ENCODE results near the gene CACNA2D3. TPM values are rescaled to one million over a fixed set of nuclear protein-coding genes. Genes with fewer than 3 reads are reported as not detected.

CACNA2D3 gene
- total and polyA plus RNA-seq, 2 experiments from 2014 or later: 0.30 to 0.43 TPM

GRCh38 chr3:54243960-54244682, 121.8 kb downstream of the CACNA2D3 start:
- no peaks in the 10 kb centered on the region for H3K4me1 ChIP-seq (ENCODE audit: insufficient read depth)
- H3K4me3 ChIP-seq: no peak overlapping the region
- no peaks in the 10 kb centered on the region for H3K79me2 ChIP-seq (ENCODE audit: insufficient read depth)
- in situ Hi-C loops (cut with MboI): no loop called here
- no peak overlapping the region for H3K27ac ChIP-seq
- H4K20me1 ChIP-seq (ENCODE audit: insufficient read depth): no peaks in the 10 kb centered on the region
- no peaks in the 10 kb centered on the region for H3F3A ChIP-seq (ENCODE audit: insufficient read depth)
- H3K27me3 ChIP-seq (replicated peaks; ENCODE audit: insufficient read depth): no peaks in the 10 kb centered on the region
- no peak overlapping the region; the same call in 1 of the 2 replicates for H2AFZ ChIP-seq
- H3K9me2 ChIP-seq (ENCODE audit: insufficient read depth): no peaks in the 10 kb centered on the region
- H3K4me2 ChIP-seq (ENCODE audit: unreplicated experiment): no peak overlapping the region
- WGBS, 2 experiments (ENCODE audit: low coverage in 1 of 2, low lambda C conversion rate in 2 of 2, missing lambda C conversion rate in 2 of 2): 44 to 51% methylated on average over 8 of the region's 8 CpGs
- DNase-seq: no peak
- H3K9me3 ChIP-seq (ENCODE audit: low read depth): no peaks in the 10 kb centered on the region
- TF ChIP-seq EZH2 (IDR thresholded peaks at IDR 0.05; ENCODE audit: insufficient read depth, poor library complexity, severe bottlenecking) (no peak), EZH2phosphoT487 (IDR thresholded peaks at IDR 0.05; ENCODE audit: insufficient read depth, low read depth) (no peak)
- no peak overlapping the region for H3K9ac ChIP-seq
- no peaks in the 10 kb centered on the region for H3K36me3 ChIP-seq (ENCODE audit: low read depth)

- WGBS, 2 experiments (ENCODE audit: low coverage in 1 of 2, low lambda C conversion rate in 2 of 2, missing lambda C conversion rate in 2 of 2): 18 to 24% methylated on average over 3 of the region's 3 CpGs
- Histone ChIP-seq H3K9ac (no peak overlapping the region), H3F3A (ENCODE audit: insufficient read depth) (no peaks in the 10 kb centered on the region), H3K79me2 (ENCODE audit: insufficient read depth) (no peaks in the 10 kb centered on the region), H3K36me3 (ENCODE audit: low read depth) (no peaks in the 10 kb centered on the region), H3K4me2 (ENCODE audit: unreplicated experiment) (no peak overlapping the region), H3K9me2 (ENCODE audit: insufficient read depth) (no peaks in the 10 kb centered on the region), H2AFZ (no peak overlapping the region), H3K27me3 (replicated peaks; ENCODE audit: insufficient read depth) (no peaks in the 10 kb centered on the region), H3K4me1 (ENCODE audit: insufficient read depth) (no peaks in the 10 kb centered on the region), H3K27ac (no peak overlapping the region), H3K4me3 (no peak overlapping the region), H4K20me1 (ENCODE audit: insufficient read depth) (no peaks in the 10 kb centered on the region), H3K9me3 (ENCODE audit: low read depth) (no peaks in the 10 kb centered on the region)
- DNase-seq: no peak
- in situ Hi-C loops (cut with MboI): no loop called here
- TF ChIP-seq EZH2 (IDR thresholded peaks at IDR 0.05; ENCODE audit: insufficient read depth, poor library complexity, severe bottlenecking) (no peak), EZH2phosphoT487 (IDR thresholded peaks at IDR 0.05; ENCODE audit: insufficient read depth, low read depth) (no peak)
These were observed 129.4 kb downstream of the CACNA2D3 start for GRCh38 chr3:54251705-54252104.

GRCh38 chr3:54257125-54257720, 134.9 kb downstream of the CACNA2D3 start:
- H2AFZ ChIP-seq: no peak overlapping the region
- H3K36me3 ChIP-seq (ENCODE audit: low read depth): no peaks in the 10 kb centered on the region
- H3K9ac ChIP-seq: no peak overlapping the region
- no peaks in the 10 kb centered on the region for H3F3A ChIP-seq (ENCODE audit: insufficient read depth)
- H3K27ac ChIP-seq: no peak overlapping the region
- H3K4me2 ChIP-seq (ENCODE audit: unreplicated experiment): no peak overlapping the region
- no peaks in the 10 kb centered on the region for H3K27me3 ChIP-seq (replicated peaks; ENCODE audit: insufficient read depth)
- TF ChIP-seq EZH2 (IDR thresholded peaks at IDR 0.05; ENCODE audit: insufficient read depth, poor library complexity, severe bottlenecking) (no peak), EZH2phosphoT487 (IDR thresholded peaks at IDR 0.05; ENCODE audit: insufficient read depth, low read depth) (no peak)
- H3K4me1 ChIP-seq (ENCODE audit: insufficient read depth): no peaks in the 10 kb centered on the region
- DNase-seq: no peak
- H3K9me2 ChIP-seq (ENCODE audit: insufficient read depth): no peaks in the 10 kb centered on the region
- no peaks in the 10 kb centered on the region for H3K9me3 ChIP-seq (ENCODE audit: low read depth)
- H4K20me1 ChIP-seq (ENCODE audit: insufficient read depth): no peaks in the 10 kb centered on the region
- no peaks in the 10 kb centered on the region for H3K79me2 ChIP-seq (ENCODE audit: insufficient read depth)
- no peak overlapping the region for H3K4me3 ChIP-seq
- in situ Hi-C loops (cut with MboI): no loop called here
- WGBS, 2 experiments (ENCODE audit: low coverage in 1 of 2, low lambda C conversion rate in 2 of 2, missing lambda C conversion rate in 2 of 2): 25 to 30% methylated on average over 7 of the region's 7 CpGs

GRCh38 chr3:54259636-54260035, 137.3 kb downstream of the CACNA2D3 start:
- H3K4me1 ChIP-seq (ENCODE audit: insufficient read depth): no peaks in the 10 kb centered on the region
- no peak for DNase-seq
- H3K79me2 ChIP-seq (ENCODE audit: insufficient read depth): no peaks in the 10 kb centered on the region
- H3K9me2 ChIP-seq (ENCODE audit: insufficient read depth): no peaks in the 10 kb centered on the region
- H3K4me2 ChIP-seq (ENCODE audit: unreplicated experiment): no peak overlapping the region
- no peak overlapping the region for H2AFZ ChIP-seq
- H3K36me3 ChIP-seq (ENCODE audit: low read depth): no peaks in the 10 kb centered on the region
- no peak overlapping the region for H3K9ac ChIP-seq
- H3F3A ChIP-seq (ENCODE audit: insufficient read depth): no peaks in the 10 kb centered on the region
- no peaks in the 10 kb centered on the region for H3K27me3 ChIP-seq (replicated peaks; ENCODE audit: insufficient read depth)
- H4K20me1 ChIP-seq (ENCODE audit: insufficient read depth): no peaks in the 10 kb centered on the region
- 4 to 6% methylated on average over 2 of the region's 2 CpGs for WGBS, 2 experiments (ENCODE audit: low coverage in 1 of 2, low lambda C conversion rate in 2 of 2, missing lambda C conversion rate in 2 of 2)
- H3K4me3 ChIP-seq: no peak overlapping the region
- in situ Hi-C loops (cut with MboI): no loop called here
- H3K9me3 ChIP-seq (ENCODE audit: low read depth): no peaks in the 10 kb centered on the region
- TF ChIP-seq EZH2phosphoT487 (IDR thresholded peaks at IDR 0.05; ENCODE audit: insufficient read depth, low read depth) (no peak), EZH2 (IDR thresholded peaks at IDR 0.05; ENCODE audit: insufficient read depth, poor library complexity, severe bottlenecking) (no peak)
- no peak overlapping the region for H3K27ac ChIP-seq
